ENCODE measurements around the gene TMPRSS6. TPM values are rescaled to one million over a fixed set of nuclear protein-coding genes. Genes with fewer than 3 reads are reported as not detected.

Gene TMPRSS6
- total and polyA plus RNA-seq, 5 donors: not detected

- peak; percentile 63 to 71 for ATAC-seq
- 67% methylated on average over 18 of the region's 18 CpGs for WGBS
- H3K4me1 ChIP-seq (ENCODE audit: control insufficient read depth, insufficient read depth, low read length): no peaks in the 10 kb centered on the region
- H3K9me3 ChIP-seq (ENCODE audit: control insufficient read depth, low read length): no peaks in the 10 kb centered on the region
- no peak overlapping the region for H3K27ac ChIP-seq (ENCODE audit: low read length)
- peak; percentile 45 to 58 (median 54) for DNase-seq
- H3K4me3 ChIP-seq (ENCODE audit: low read length): no peak overlapping the region
- intact Hi-C loops (cut with DNase I): no loop called here
- no peaks in the 10 kb centered on the region for H3K27me3 ChIP-seq (ENCODE audit: control insufficient read depth, insufficient read depth)
Measured at GRCh38 chr22:37032535-37033460, 76.7 kb downstream of the TMPRSS6 start.

GRCh38 chr22:37032134-37032534 lies 77.4 kb downstream of the TMPRSS6 start:
- no peaks in the 10 kb centered on the region for H3K9me3 ChIP-seq (ENCODE audit: control insufficient read depth, low read length)
- ATAC-seq: no peak
- no peak for DNase-seq
- no peak overlapping the region for H3K4me3 ChIP-seq (ENCODE audit: low read length)
- no peaks in the 10 kb centered on the region for H3K4me1 ChIP-seq (ENCODE audit: control insufficient read depth, insufficient read depth, low read length)
- H3K27ac ChIP-seq (ENCODE audit: low read length): no peak overlapping the region
- intact Hi-C loops (cut with DNase I): no loop called here
- no peaks in the 10 kb centered on the region for H3K27me3 ChIP-seq (ENCODE audit: control insufficient read depth, insufficient read depth)
- 68% methylated on average over 2 of the region's 2 CpGs for WGBS

- Histone ChIP-seq H3K27ac (ENCODE audit: low read length) (no peak overlapping the region), H3K4me1 (ENCODE audit: control insufficient read depth, insufficient read depth, low read length) (no peaks in the 10 kb centered on the region), H3K4me3 (ENCODE audit: low read length) (no peak overlapping the region), H3K9me3 (ENCODE audit: control insufficient read depth, low read length) (no peaks in the 10 kb centered on the region), H3K27me3 (ENCODE audit: control insufficient read depth, insufficient read depth) (no peaks in the 10 kb centered on the region)
- DNase-seq (peak in 1 of 3 donors; percentile 12), ATAC-seq (no peak)
- 67% methylated on average over 14 of the region's 14 CpGs for WGBS
- intact Hi-C loops (cut with DNase I): no loop called here
Measured at GRCh38 chr22:37030560-37031281, 78.8 kb downstream of the TMPRSS6 start.

- DNase-seq (peak in 1 of 3 donors; percentile 35), ATAC-seq (no peak)
- intact Hi-C loops (cut with DNase I): no loop called here
- H3K4me3 ChIP-seq (ENCODE audit: low read length): no peak overlapping the region
- H3K27me3 ChIP-seq (ENCODE audit: control insufficient read depth, insufficient read depth): no peaks in the 10 kb centered on the region
- H3K4me1 ChIP-seq (ENCODE audit: control insufficient read depth, insufficient read depth, low read length): no peaks in the 10 kb centered on the region
- H3K27ac ChIP-seq (ENCODE audit: low read length): no peak overlapping the region
- no peaks in the 10 kb centered on the region for H3K9me3 ChIP-seq (ENCODE audit: control insufficient read depth, low read length)
- WGBS: 93% methylated on average over 22 of the region's 22 CpGs
Measured at GRCh38 chr22:37028692-37029674, 80.5 kb downstream of the TMPRSS6 start.

- Histone ChIP-seq H3K4me1 (ENCODE audit: control insufficient read depth, insufficient read depth, low read length) (peaks cover 2% of the 10 kb centered on the region), H3K9me3 (ENCODE audit: control insufficient read depth, low read length) (no peaks in the 10 kb centered on the region), H3K27me3 (ENCODE audit: control insufficient read depth, insufficient read depth) (no peaks in the 10 kb centered on the region), H3K27ac (ENCODE audit: low read length) (no peak overlapping the region), H3K4me3 (ENCODE audit: low read length) (no peak overlapping the region)
- WGBS: 92% methylated on average over 7 of the region's 7 CpGs
- no peak for ATAC-seq
- intact Hi-C loops (cut with DNase I): no loop called here
- peak in 1 of 3 donors; percentile 6 for DNase-seq
Measured at GRCh38 chr22:37027556-37027955, 82.0 kb downstream of the TMPRSS6 start.

GRCh38 chr22:37026325-37026724 lies 83.2 kb downstream of the TMPRSS6 start:
- DNase-seq: peak in 2 of 3 donors; percentile 49 to 61
- H3K9me3 ChIP-seq (ENCODE audit: control insufficient read depth, low read length): no peaks in the 10 kb centered on the region
- 63% methylated on average over 5 of the region's 5 CpGs for WGBS

GRCh38 chr22:37025500-37026070 lies 83.9 kb downstream of the TMPRSS6 start:
- Histone ChIP-seq H3K27me3 (ENCODE audit: control insufficient read depth, insufficient read depth) (no peaks in the 10 kb centered on the region), H3K4me3 (ENCODE audit: low read length) (no peak overlapping the region), H3K4me1 (ENCODE audit: control insufficient read depth, insufficient read depth, low read length) (peaks cover 4% of the 10 kb centered on the region), H3K27ac (ENCODE audit: low read length) (no peak overlapping the region), H3K9me3 (ENCODE audit: control insufficient read depth, low read length) (no peaks in the 10 kb centered on the region)
- intact Hi-C loops (cut with DNase I): no loop called here
- no peak for DNase-seq
- 82% methylated on average over 10 of the region's 10 CpGs for WGBS
- no peak for ATAC-seq

More at GRCh38 chr22:37026325-37026724, 83.2 kb downstream of the TMPRSS6 start:
- Histone ChIP-seq H3K27me3 (ENCODE audit: control insufficient read depth, insufficient read depth) (no peaks in the 10 kb centered on the region), H3K4me3 (ENCODE audit: low read length) (no peak overlapping the region), H3K27ac (ENCODE audit: low read length) (peak overlapping the region; percentile 49), H3K4me1 (ENCODE audit: control insufficient read depth, insufficient read depth, low read length) (peaks cover 4% of the 10 kb centered on the region)
- intact Hi-C loops (cut with DNase I): no loop called here
- peak; percentile 29 to 61 for ATAC-seq

GRCh38 chr22:37024339-37025157 lies 85.0 kb downstream of the TMPRSS6 start:
- DNase-seq: peak in 1 of 3 donors; percentile 63
- H3K4me1 ChIP-seq (ENCODE audit: control insufficient read depth, insufficient read depth, low read length): peaks cover 4% of the 10 kb centered on the region
- no peak overlapping the region for H3K27ac ChIP-seq (ENCODE audit: low read length)
- H3K9me3 ChIP-seq (ENCODE audit: control insufficient read depth, low read length): no peaks in the 10 kb centered on the region
- H3K27me3 ChIP-seq (ENCODE audit: control insufficient read depth, insufficient read depth): no peaks in the 10 kb centered on the region
- 91% methylated on average over 71 of the region's 71 CpGs for WGBS
- ATAC-seq: no peak
- H3K4me3 ChIP-seq (ENCODE audit: low read length): no peak overlapping the region
- intact Hi-C loops (cut with DNase I): no loop called here

GRCh38 chr22:37023743-37024338 lies 85.7 kb downstream of the TMPRSS6 start:
- no peaks in the 10 kb centered on the region for H3K27me3 ChIP-seq (ENCODE audit: control insufficient read depth, insufficient read depth)
- ATAC-seq: no peak
- WGBS: 92% methylated on average over 34 of the region's 34 CpGs
- H3K27ac ChIP-seq (ENCODE audit: low read length): no peak overlapping the region
- peak in 1 of 3 donors; percentile 55 for DNase-seq
- no peaks in the 10 kb centered on the region for H3K9me3 ChIP-seq (ENCODE audit: control insufficient read depth, low read length)
- intact Hi-C loops (cut with DNase I): no loop called here
- H3K4me1 ChIP-seq (ENCODE audit: control insufficient read depth, insufficient read depth, low read length): peaks cover 4% of the 10 kb centered on the region
- no peak overlapping the region for H3K4me3 ChIP-seq (ENCODE audit: low read length)
